Activated naive CD4-positive, alpha-beta T cell (primary cell): ENCODE measurements around the gene GLCE.

ENCODE experiments used
- DNase-seq, 4 experiments: peaks; one replicate each; lab custom pipeline; 2025; lab: John Stamatoyannopoulos, UW

Gene GLCE

GRCh38 chr15:69206079-69206478 lies 45.6 kb downstream of the GLCE start:
- DNase-seq = no peak

DNA sequence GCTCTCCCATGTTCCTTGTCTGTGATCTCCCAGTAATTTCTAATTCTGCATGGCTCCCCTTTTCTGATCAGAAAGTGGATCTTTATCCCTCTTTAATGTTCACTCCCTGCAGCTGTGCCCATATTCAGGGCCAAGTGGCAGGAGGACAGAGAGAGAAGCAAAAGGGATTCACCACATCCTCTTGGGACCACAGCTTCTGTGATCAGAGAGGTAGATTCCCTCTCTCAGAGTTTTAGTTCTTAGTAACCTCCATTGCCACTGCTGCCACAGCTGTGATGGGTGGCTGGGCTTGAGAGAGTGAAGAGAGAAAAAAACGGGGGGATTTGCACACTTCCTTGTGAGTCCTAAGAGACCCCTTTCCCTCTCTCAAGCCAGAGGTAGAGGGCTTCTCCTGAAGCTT lies 49.2 kb downstream of the GLCE start:
- DNase-seq = no peak

DNA sequence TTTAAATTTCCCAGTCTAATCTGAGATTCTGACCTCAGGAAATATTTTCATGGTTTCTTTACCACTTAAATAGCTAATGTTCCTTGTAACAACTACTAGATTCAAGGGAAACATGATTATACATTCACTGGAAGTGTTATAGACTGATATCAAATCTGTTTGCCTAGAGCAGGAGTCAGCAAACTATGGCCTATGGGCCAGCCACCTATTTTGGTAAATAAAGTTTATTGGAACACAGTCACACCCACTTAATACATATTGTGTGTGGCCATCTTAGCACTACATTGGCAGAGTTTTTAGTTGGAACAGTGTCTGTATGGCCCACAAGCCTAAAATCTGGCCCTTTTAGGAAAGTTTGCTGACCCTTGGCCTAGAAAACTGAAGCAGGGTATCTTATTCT lies 50.1 kb downstream of the GLCE start:
- DNase-seq = no peak

DNA sequence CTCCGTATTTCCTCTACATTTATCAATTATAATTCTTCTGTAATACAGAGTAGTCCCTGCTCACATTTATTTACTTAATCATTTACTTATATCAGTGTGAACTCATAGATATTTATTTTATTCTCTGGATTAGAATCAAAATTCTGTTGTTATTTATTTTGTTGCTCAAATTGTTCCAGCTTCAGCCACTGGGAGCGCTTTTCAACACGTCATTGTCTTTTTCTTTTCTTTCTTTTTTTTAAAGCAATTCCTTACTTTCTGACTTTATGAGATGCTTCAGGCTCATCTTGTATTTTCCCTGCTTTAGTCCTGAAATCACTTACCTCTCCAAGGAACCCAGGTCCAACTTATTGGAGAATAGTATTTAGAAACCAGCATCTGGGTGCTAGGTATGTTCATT lies 53.4 kb downstream of the GLCE start:
- no peak for DNase-seq

GRCh38 chr15:69215314-69216035 lies 55.0 kb downstream of the GLCE start:
- no peak for DNase-seq

DNA sequence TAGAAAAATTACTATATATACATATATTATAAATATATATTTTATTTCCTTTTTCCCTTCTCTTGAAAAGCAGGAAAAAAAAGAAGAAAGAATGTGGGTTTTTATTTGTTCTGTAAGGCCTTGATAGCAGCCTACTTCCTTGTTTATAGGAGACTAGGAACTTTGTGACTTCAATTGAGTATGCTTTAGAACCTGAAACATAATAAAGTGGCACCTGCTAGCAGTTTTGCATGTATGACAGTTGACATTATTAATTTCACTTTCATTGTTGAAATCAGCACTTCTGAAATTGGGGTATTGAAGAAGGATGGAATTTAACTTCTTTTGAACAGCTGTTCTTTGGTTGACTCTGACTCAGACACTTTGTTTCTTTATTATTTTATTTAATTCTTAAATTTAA lies 56.9 kb downstream of the GLCE start:
- no peak for DNase-seq

DNA sequence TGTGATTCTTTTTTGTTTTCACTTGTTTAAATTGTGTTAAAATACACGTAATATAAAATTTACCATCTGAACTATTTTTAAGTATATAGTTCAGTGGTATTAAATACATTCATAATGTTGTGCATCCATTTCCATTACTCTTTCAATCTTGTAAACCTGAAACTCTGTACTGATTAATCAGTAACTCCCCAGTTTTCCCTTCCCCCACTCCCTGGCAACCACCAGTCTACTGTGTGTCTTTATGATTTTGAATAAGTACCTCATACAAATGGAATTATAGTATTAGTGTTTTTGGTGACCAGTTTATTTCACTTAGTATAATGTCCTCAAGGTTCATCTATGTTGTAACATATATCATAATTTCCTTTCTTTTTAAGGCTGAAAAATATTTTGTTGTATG lies 59.3 kb downstream of the GLCE start:
- no peak for DNase-seq

- DNase-seq = no peak
These were observed 61.6 kb downstream of the GLCE start for GRCh38 chr15:69222002-69222474.

DNA sequence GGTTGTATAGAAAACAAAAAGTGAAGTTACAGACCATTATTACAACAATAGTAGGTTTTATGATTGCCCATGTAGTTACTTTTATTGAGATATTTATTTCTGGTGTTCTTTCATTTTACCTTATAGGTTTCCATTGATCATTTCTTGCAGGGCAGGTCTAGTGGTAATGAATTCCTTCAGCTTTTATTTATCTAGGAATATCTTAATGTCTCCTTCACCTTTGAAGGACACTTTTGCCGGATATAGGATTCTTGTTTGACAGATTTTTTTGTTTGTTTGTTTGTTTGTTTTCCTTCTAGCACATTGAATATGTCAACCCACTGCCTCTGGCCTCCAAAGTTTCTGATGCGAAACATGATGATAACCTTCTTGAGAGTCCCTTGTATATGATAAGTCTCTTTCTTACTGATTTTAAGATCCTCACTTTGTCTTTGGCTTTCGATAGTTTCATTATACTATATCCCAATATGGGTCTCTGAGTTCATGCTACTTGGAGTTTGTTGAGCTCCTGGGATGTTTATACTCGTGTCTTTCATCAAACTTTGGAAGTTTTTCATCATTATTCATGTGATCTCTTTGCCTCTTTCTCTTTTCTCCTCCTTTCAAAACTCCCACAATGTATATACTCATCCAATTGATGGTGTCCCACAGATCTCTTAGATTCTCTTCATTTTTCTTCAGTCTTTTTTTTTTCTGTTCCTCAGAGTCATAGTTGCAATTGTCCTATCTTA lies 62.8 kb downstream of the GLCE start:
- no peak for DNase-seq

GRCh38 chr15:69224383-69224782 lies 63.9 kb downstream of the GLCE start:
- DNase-seq = no peak

DNA sequence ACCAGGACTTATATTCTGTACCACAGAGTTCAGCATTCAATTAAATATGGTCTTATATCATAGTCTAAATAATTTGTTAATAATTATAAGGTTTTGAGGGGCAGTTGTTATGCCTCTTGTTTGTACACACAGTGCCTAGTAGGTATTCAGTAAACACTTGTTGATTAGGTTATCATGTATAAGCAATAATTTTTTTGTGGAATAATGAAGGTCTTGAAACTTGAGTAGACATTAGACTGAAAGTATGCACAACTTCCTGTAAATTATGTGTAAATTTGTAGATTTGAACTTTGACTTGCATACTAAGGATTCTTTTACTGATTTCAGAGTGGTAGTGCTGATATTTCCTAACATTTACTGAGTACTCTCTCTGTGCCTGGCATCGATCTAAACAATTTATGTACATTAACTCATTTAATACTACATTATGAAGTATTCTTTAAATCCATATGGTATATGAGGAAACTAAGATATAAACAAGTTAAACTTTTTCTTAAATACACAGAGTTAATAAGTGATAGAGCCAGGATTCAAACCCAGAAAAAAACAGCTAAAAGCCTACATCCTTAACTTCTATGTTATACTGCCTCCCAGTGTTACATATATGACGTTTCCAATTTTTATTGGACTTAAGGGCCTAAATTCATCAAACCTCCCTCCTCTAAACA lies 65.1 kb downstream of the GLCE start:
- DNase-seq = no peak

GRCh38 chr15:69226023-69226355 lies 65.6 kb downstream of the GLCE start:
- no peak for DNase-seq

DNA sequence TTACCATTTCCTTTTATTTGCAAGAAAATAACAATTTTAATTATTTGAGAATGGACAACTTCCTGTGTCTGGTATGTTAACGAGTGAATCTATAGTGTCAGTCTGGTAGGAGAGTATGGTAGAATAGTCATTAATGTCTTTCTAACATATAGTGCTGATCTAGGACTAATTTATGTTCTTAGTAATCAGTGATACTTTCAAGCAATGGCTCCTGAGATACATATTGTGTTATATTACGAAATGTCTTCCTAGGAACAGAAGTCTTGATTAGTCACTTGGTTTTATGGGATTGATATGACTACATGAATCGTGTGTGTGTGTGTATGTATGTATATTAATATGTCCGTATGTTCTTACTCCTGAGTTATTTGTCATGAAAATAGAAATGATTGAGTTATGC lies 71.7 kb downstream of the GLCE start:
- DNase-seq = no peak

DNA sequence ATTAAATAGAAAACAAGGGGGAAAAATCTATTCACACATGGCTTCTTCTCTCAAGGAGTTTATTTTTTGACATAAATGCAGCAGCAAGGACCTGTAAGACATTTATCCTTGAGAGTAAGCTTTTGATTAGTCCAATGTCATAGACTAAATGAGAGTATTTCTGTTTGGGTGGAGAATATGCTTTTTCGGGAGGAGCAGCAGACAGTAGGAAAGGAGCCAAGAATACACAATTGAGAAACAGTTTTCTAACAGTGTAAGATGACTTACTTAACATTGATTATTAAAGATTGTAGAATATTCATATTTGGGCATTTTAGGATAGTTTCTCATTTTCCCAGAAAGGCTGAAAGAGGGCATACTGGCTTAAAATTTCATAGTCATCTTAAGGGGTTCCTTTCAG lies 72.3 kb downstream of the GLCE start:
- DNase-seq = no peak

GRCh38 chr15:69234676-69235075 lies 74.2 kb downstream of the GLCE start:
- no peak for DNase-seq

- no peak for DNase-seq
These were observed 76.1 kb downstream of the GLCE start for GRCh38 chr15:69236505-69236904.

- no peak for DNase-seq
These were observed 77.3 kb downstream of the GLCE start for GRCh38 chr15:69237718-69238117.

DNA sequence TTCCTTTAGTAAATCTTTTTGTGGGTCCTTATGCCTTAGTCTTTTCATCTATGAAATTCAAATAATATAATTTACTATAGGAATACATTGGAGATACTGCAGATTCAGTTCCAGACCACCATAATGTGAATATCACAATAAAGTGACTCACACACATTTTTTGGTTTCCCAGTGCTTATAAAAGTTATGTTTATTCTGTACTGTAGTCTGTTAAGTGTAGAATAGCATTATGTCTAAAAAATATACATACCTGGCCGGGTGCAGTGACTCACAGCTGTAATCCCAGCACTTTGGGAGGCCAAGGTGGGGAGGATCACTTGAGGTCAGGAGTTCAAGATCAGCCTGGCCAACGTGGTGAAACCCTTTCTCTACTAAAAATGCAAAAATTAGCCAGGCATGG lies 84.4 kb downstream of the GLCE start:
- no peak for DNase-seq

DNA sequence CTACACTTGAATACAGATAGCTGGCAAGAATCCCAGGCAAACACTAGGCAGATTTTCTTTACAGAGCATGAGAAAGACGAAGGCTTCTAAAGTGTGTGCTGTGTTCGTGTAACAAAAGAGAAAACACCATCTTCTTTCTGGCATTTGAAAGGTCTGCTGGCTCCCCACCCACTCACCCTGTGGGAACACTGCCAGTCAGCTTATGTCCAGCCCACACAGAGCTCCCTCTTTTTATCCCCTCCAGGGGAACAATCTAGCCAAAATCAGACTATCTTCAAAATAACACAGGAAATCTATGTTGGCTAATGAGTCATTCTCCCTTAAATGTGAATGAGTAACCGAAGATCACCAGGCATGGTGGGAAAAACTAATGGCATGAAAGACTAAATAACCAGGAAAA lies 92.7 kb downstream of the GLCE start:
- DNase-seq = no peak

GRCh38 chr15:69265347-69265955 lies 105.0 kb downstream of the GLCE start:
- no peak for DNase-seq

GRCh38 chr15:69271217-69271616 lies 110.8 kb downstream of the GLCE start:
- no peak for DNase-seq

DNA sequence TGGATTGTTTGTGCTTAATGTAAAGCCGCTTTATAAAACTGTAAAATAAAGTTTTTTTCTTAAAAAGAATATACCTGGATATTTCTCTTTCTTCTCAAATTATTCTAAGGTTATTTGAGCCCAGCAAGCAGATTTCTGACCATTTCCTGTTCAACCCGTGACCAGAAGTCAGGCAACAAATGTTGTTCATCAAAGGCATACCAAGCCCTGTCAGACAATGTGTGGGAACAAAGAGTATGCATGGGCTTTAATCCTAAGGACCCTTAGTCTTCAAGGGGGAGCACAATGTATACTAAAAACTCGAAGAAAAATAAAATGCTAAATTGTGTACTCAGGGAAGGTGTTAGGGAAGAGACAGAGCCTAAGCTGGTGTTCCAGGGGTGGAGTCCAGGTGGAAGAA lies 111.7 kb downstream of the GLCE start:
- no peak for DNase-seq

- no peak for DNase-seq
These were observed 112.5 kb downstream of the GLCE start for GRCh38 chr15:69272891-69273290.
